PFSK-1 (cell line): ENCODE measurements around the gene SCAMP5.

Source experiments
- FOXP2 ChIP-seq: optimal IDR thresholded peaks from 2 replicates; pipeline ENCODE3; 2011; ENCODE audit warnings: borderline replicate concordance, control low read depth, inconsistent platforms; ENCODE audit not compliant: insufficient read depth; ENCODE audit errors: extremely low read length, extremely low read depth
- POLR2AphosphoS5 ChIP-seq: IDR thresholded peaks from 2 replicates; pipeline ENCODE4 v1.6.1; 2012; ENCODE audit warnings: low read depth, mild to moderate bottlenecking, control low read depth, low read length, moderate library complexity
- REST ChIP-seq, 2 experiments: IDR thresholded peaks; 2 replicates each; pipeline versions ENCODE4 v1.6.1 to v1.8.0; 2011 to 2012; ENCODE audit warnings: low read depth in 2 of 2, low read length in 2 of 2, control low read depth in 1 of 2, inconsistent platforms in 1 of 2, mild to moderate bottlenecking in 1 of 2, moderate library complexity in 1 of 2; ENCODE audit not compliant: insufficient read depth in 1 of 2
- SIN3A ChIP-seq: IDR thresholded peaks from 2 replicates; pipeline ENCODE4 v1.6.1; 2012; ENCODE audit warnings: mild to moderate bottlenecking, low read length, moderate library complexity, borderline replicate concordance; ENCODE audit not compliant: insufficient read depth
- TAF1 ChIP-seq: IDR thresholded peaks from 2 replicates; pipeline ENCODE4 v1.6.1; 2012; ENCODE audit warnings: low read length, control low read depth, borderline replicate concordance; ENCODE audit not compliant: insufficient read depth

The SCAMP5 gene

DNA sequence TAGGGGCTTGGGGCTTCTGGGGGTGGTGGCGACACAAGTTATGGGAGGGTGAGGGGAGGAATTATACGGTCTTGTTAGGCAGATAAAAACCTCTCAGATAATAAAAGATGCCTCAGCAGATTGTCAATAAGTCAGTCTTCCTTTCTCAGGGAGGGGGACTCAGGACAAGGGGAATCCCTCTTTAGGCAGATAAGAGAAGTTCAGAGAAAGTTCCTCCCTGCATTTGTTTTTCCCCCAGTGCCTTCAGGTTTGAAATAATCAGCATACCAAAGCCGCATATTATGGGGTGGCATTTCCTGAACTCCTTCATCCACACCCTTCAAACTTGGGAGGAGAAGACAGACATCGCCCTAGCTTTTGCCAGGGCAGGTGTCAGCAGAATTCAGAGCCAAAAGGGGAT is 36.5 kb downstream of the SCAMP5 start:
- TF ChIP-seq FOXP2 (no peak), TAF1 (no peak), REST (IDR thresholded peaks at IDR 0.05; ENCODE audit: insufficient read depth in 1 of 2, low read depth in 2 of 2, low read length in 2 of 2) (no peak), SIN3A (no peak), POLR2AphosphoS5 (no peak)

DNA sequence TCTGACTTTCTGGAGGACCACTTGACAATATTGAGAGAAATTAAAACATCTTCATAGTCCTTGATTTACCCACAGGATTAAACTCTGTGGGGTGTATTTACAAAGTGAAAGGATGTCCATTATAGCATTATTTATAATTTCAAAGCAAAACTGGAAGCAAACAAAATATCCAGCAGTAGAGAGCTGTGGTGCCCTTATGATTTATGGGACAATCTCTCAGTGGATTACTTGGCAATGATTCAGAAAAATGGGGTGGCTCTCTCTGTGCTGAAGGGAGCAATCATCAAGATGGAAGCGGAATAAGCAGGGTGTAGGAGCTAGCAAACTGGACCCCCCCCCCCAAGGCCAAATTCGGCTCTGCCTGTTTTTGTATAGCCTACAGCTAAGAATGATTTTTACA is 37.0 kb downstream of the SCAMP5 start:
- TF ChIP-seq SIN3A (no peak), REST (IDR thresholded peaks at IDR 0.05; ENCODE audit: insufficient read depth in 1 of 2, low read depth in 2 of 2, low read length in 2 of 2) (no peak), FOXP2 (no peak), POLR2AphosphoS5 (no peak), TAF1 (no peak)

- TF ChIP-seq FOXP2 (no peak), REST (IDR thresholded peaks at IDR 0.05; ENCODE audit: insufficient read depth in 1 of 2, low read depth in 2 of 2, low read length in 2 of 2) (no peak), TAF1 (no peak), SIN3A (no peak), POLR2AphosphoS5 (no peak)
Observed at GRCh38 chr15:75033809-75034208, 38.4 kb downstream of the SCAMP5 start.

GRCh38 chr15:75034615-75035014 is 39.3 kb downstream of the SCAMP5 start:
- TF ChIP-seq TAF1 (no peak), SIN3A (no peak), REST (IDR thresholded peaks at IDR 0.05; ENCODE audit: insufficient read depth in 1 of 2, low read depth in 2 of 2, low read length in 2 of 2) (no peak), POLR2AphosphoS5 (no peak), FOXP2 (no peak)

DNA sequence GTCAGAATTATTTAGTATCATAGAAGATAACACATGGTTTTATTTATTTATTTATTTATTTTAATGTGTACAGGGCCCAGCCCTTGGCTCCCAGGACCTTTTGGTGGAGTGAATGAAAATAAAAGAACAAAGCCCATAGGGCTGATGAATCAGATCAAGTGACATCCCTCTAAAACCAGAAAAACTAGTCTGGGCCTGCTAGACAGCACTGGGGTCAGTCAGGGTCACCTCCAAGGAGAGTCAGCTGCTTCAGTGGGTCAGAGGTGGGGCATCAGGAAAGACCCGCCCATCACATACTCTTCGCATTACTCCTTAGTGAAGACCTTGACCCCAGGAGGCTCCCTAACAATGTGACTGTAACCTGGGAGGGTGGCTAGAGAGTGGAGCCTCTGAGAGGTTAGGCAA is 40.9 kb downstream of the SCAMP5 start:
- TF ChIP-seq POLR2AphosphoS5 (no peak), TAF1 (no peak), REST (IDR thresholded peaks at IDR 0.05; ENCODE audit: insufficient read depth in 1 of 2, low read depth in 2 of 2, low read length in 2 of 2) (no peak), SIN3A (no peak), FOXP2 (no peak)
